Lower lobe of right lung (tissue), 2 donors: ENCODE results near the gene GSTA2. TPM values are rescaled to one million over a fixed set of nuclear protein-coding genes. Genes with fewer than 3 reads are reported as not detected.
"Not testable (repeated sequence)": the region's sequence is repeated elsewhere in the genome, so short reads cannot be mapped to it uniquely, and the experiment has no call there.

ENCODE experiments used
- ATAC-seq, 2 donors: fragments of 200-7000 bp; cut with Tn5 transposase; one replicate each; pipeline ENCODE4 v1.9.1; 2020 to 2022; ENCODE audit warnings: mild to moderate bottlenecking in 2 of 2, moderate library complexity in 2 of 2
- DNase-seq: peaks from one replicate; pipeline ENCODE4 v3.0.0-alpha.2; 2020
- H3K27ac ChIP-seq: fragments of 200-600 bp; one replicate; pipeline ENCODE4 v1.8.0; 2022
- H3K27me3 ChIP-seq: fragments of 200-600 bp; one replicate; pipeline ENCODE4 v1.8.0; 2022; ENCODE audit warnings: low read depth
- H3K36me3 ChIP-seq: fragments of 200-600 bp; one replicate; pipeline ENCODE4 v1.8.0; 2022; ENCODE audit warnings: mild to moderate bottlenecking
- H3K4me1 ChIP-seq: fragments of 200-600 bp; one replicate; pipeline ENCODE4 v1.8.0; 2022
- H3K4me3 ChIP-seq: fragments of 200-600 bp; one replicate; pipeline ENCODE4 v1.8.0; 2022; ENCODE audit warnings: mild to moderate bottlenecking
- H3K9me3 ChIP-seq: fragments of 200-600 bp; one replicate; pipeline ENCODE4 v1.8.0; 2022
- CTCF ChIP-seq: fragments of 200-600 bp; IDR thresholded peaks from one replicate; pipeline ENCODE4 v1.8.0; 2022; ENCODE audit warnings: antibody characterized with exemption, mild to moderate bottlenecking
- intact Hi-C: fragments of 100-400 bp; cut with DNase I; formaldehyde crosslinking; loops from one replicate; pipeline ENCODE4 v1.11.0; 2022
- total RNA-seq: library from RNA; stranded (reverse); fragmentation: NEBNext Ultra II Directional; extraction: Animal tissue kit (Norgen Biotek cat#: 25700); gene quantifications from one replicate; pipeline ENCODE4 v1.2.1, GENCODE V29; 2021
- donor health status: DM: no; HTN: yes; CAD: no; lungs with severe emphysema.

The GSTA2 gene
- total RNA-seq, 1 donor from 2014 or later: 4.8 TPM

- no peak overlapping the region for H3K4me3 ChIP-seq
- no peaks in the 10 kb centered on the region for H3K27me3 ChIP-seq
- intact Hi-C loops: no loop called here
- TF ChIP-seq CTCF: no peak
- DNase-seq (no peak), ATAC-seq (no peak)
- H3K36me3 ChIP-seq: no peaks in the 10 kb centered on the region
- H3K27ac ChIP-seq: no peak overlapping the region
- H3K9me3 ChIP-seq: no peaks in the 10 kb centered on the region
- H3K4me1 ChIP-seq: no peaks in the 10 kb centered on the region
Observed at GRCh38 chr6:52754443-52754842, 8.8 kb downstream of the GSTA2 start.

- DNase-seq, H3K4me1 ChIP-seq, intact Hi-C loops, H3K4me3 ChIP-seq, H3K27ac ChIP-seq, ATAC-seq, H3K27me3 ChIP-seq, H3K36me3 ChIP-seq, H3K9me3 ChIP-seq: not testable (repeated sequence)
Observed at GRCh38 chr6:52753137-52753536, 10.1 kb downstream of the GSTA2 start.

- H3K4me3 ChIP-seq: no peak overlapping the region
- no peaks in the 10 kb centered on the region for H3K9me3 ChIP-seq
- no peaks in the 10 kb centered on the region for H3K36me3 ChIP-seq
Observed at GRCh38 chr6:52752310-52752709, 11.0 kb downstream of the GSTA2 start.

GRCh38 chr6:52749556-52750152 lies 13.6 kb downstream of the GSTA2 start:
- H3K9me3 ChIP-seq: no peaks in the 10 kb centered on the region
- intact Hi-C loops: no loop called here
- no peak for TF ChIP-seq CTCF
- no peaks in the 10 kb centered on the region for H3K36me3 ChIP-seq
- H3K27me3 ChIP-seq: no peaks in the 10 kb centered on the region
- H3K4me1 ChIP-seq: no peaks in the 10 kb centered on the region
- DNase-seq: no peak
- H3K4me3 ChIP-seq: no peak overlapping the region
- no peak overlapping the region for H3K27ac ChIP-seq
- ATAC-seq: no peak

More at GRCh38 chr6:52752310-52752709, 11.0 kb downstream of the GSTA2 start:
- Histone ChIP-seq H3K27ac (no peak overlapping the region), H3K27me3 (no peaks in the 10 kb centered on the region), H3K4me1 (no peaks in the 10 kb centered on the region)
- ATAC-seq (no peak), DNase-seq (no peak)
- intact Hi-C loops: no loop called here
- TF ChIP-seq CTCF: no peak

- H3K36me3 ChIP-seq, intact Hi-C loops, ATAC-seq, H3K27me3 ChIP-seq, H3K27ac ChIP-seq, H3K4me1 ChIP-seq, H3K4me3 ChIP-seq, H3K9me3 ChIP-seq, DNase-seq: not testable (repeated sequence)
Observed at GRCh38 chr6:52747301-52747700, 16.0 kb downstream of the GSTA2 start.

GRCh38 chr6:52746213-52746612 lies 17.1 kb downstream of the GSTA2 start:
- Histone ChIP-seq H3K27ac (no peak overlapping the region), H3K4me3 (no peak overlapping the region), H3K9me3 (no peaks in the 10 kb centered on the region), H3K4me1 (no peaks in the 10 kb centered on the region), H3K27me3 (no peaks in the 10 kb centered on the region), H3K36me3 (no peaks in the 10 kb centered on the region)
- no peak for TF ChIP-seq CTCF
- intact Hi-C loops: no loop called here
- DNase-seq (no peak), ATAC-seq (no peak)
